DMS114 treated with DMSO at 0.1 percent for 48 hours (cell line): ENCODE results near the gene ANKRD44.

ENCODE experiments used
- DNase-seq: peaks from one replicate; lab custom pipeline; 2025; ENCODE audit not compliant: unreplicated experiment; lab: John Stamatoyannopoulos, UW

The ANKRD44 gene

DNA sequence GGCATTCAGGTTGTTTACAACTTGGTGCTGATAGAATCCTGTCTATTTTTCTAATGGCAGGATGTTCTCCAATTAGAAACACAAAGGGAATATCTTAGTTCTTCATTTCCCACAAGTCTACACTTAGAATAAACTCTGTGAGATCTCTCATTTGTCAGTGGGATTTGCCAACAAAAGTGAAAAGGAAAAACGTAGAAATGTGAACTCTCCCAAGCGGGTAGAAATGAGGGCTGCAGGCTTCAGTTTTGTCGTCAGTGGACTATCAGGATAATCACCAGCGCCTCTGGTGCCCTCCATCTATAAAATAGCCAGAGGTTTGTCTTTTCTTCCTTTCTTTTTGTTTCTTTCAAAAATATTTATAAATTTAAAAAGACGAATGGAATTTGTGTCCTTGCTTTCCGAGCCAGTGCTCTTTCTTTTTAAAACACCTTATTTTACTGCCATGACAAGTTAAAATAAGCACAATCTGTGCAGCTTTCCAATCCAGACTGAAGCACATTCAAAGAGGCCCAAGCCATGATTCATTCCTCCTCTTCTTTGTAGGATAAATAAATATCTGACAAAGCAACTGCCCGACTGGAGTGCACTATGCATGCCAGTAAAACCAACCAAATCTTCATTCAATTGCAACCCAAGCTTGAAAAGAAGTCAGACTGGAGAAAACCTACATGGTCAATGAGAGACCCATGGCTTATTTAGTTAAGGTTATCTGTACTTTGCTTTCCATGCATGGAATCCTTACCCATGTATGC lies 185.8 kb downstream of the ANKRD44 start:
- no peak for DNase-seq

DNA sequence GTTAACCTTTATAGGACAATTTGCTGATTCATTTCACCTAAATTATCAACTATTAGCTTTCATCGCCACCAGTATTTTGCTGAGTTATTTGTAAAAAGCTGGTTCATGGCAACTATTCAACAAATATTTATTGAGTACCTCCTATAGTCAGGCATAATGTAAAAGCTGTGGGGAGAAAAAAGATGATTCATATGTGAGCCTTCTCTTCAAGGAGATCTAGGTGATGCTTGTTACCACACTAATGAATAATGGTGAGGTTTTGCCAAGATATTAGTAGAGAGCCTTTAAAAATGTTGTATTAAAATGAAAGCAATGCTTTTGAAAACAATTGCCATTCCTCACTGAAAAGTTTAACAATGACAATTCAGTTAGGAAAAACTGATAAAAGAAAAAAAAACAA lies 187.8 kb downstream of the ANKRD44 start:
- DNase-seq = no peak

DNA sequence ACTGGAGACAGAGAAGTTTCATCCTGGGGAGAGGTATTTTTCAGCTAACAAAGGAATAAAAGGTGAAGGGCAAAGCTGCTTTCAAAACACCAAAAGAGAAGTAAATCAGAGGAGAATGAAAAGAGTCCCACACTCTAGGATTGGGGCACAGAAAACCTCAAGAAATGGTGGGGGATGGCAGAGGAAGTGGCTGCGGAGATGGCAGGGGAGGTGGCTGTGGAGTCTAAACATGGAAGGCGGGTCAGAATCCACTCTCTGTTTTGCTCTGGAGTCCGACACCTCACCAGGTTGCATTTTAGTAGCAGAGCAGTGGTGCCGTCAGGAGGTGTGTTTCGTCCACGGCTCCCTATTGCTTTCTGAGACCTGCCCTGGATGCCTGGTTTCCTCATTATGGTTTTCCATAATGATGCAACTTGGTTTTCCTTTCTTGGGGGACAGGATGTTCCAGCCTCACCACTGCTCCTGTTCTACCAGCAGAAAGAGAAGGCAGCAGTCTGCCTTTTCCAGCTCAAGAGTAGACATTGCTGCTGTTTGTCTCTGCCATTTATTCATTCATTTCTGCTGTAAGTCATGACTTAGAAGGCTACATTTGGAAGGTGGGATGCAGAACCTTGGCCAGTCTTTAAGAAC lies 188.7 kb downstream of the ANKRD44 start:
- DNase-seq = no peak

DNA sequence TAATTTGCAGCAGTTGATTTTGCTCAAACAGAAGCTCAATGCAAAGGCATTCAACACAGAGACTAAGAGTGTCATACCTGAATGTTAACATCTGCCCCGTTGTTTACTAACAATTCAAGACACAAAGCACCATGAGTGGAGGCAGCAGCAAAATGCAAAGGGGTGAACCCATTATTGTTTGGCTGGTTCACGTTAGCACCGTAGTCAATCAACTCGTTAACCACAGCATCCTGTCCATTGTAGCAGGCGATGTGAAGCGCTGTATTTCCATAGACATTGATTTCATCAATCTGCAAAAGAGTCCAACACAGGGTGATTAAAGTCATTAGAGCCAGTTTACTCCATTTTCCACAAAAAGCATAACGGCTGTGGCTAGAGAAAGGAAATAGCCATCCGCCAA lies 189.3 kb downstream of the ANKRD44 start:
- DNase-seq = no peak

DNA sequence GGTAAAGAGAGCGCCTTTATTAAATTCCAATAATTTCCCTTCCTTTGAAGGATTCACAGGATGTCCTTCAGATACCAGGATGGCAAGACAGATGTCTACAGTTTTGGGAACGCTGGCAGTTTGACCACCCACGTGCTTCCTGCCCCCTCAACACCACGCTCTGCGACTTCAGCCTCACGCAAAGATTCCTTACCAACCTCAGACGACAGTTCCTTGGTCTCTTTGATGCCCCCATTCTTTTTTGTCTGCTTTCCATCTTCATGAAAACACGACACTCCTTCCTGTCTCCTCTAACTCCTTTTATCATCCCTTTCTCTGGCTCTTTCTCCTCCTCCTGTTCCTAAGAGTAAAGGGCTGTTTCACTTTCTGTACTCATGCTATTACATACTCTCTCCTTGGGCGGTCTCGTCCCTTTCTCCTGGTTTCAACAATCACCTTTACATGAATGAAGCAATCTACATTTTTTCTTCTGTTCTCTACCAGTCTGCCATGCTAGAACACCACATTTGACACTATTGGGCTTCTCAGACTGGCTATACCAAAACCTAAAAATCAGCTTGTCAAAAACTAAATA lies 194.2 kb downstream of the ANKRD44 start:
- no peak for DNase-seq

DNA sequence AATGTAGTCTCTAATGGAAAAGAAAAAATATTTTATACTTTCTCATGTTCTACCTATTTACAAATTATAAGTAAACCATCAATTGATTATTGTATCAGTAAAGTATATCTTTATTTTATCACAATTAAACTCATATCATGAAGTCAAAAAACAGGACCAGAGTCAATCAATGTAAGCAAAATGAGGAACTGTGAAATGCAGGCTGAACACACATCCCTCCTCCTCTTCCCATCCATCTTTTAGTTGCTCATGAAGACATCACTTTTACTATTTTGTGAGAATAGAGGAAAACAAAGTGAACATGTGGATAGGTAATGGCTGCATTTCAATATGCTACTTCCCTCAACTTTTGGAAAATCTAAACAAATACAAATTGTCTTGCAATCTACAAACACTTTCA lies 195.3 kb downstream of the ANKRD44 start:
- DNase-seq = no peak

DNA sequence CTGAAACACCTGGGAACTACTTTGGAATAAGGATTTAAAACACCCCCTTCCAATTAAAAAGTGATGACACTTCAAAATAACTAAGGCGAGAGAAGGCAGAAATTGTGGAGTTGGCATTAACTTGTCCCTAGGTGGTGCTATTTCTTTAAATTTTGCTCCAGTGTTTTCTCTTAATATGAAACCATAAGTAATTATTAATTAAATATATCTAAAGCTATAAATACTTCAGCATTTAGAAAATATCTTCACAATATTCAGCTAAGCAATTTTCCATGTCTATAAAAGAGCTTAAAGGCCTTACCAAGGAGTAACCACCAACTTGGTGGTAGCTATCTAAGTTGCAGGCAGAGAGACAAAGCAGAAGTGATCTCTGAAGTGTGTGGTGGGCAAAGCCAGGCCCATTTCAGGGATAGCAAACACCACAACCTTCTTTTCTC lies 197.3 kb downstream of the ANKRD44 start:
- DNase-seq = peak; percentile 49

DNA sequence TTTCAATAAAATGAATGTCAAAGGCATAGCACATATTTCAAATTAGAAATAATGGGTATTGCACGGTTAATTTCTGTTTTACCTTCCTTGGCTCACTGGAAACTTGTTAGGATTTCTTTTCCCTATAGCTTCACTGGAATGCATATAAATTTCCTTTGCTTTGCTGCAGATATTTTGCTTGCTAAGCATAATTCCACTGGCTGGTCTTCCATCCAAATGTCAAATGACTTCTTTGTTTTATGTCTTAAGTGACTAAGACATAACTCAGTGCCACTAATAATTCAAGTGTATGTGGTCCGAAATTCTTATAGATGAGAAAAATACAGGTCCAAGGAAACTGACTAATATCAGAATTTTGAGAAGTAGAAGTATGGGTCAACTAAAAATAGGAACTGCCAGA lies 201.3 kb downstream of the ANKRD44 start:
- DNase-seq = no peak

DNA sequence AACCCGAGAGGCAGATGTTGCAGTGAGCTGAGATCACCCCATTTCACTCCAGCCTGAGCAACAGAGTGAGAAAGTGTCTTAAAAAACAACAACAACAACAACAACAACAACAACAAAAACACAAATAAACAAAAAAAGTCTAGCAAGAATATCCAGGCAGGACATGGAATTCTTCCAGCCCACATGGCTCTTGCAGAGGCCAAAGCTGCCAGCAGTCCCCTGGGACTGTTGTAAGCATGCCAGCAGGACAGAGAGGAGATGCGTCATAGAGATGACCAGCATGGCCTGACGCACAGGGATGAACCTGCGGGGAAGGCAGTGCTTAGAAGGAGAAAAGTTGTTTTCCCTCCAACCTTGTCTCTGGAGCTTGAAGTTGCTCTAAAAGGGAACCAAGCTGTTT lies 201.8 kb downstream of the ANKRD44 start:
- DNase-seq = no peak

DNA sequence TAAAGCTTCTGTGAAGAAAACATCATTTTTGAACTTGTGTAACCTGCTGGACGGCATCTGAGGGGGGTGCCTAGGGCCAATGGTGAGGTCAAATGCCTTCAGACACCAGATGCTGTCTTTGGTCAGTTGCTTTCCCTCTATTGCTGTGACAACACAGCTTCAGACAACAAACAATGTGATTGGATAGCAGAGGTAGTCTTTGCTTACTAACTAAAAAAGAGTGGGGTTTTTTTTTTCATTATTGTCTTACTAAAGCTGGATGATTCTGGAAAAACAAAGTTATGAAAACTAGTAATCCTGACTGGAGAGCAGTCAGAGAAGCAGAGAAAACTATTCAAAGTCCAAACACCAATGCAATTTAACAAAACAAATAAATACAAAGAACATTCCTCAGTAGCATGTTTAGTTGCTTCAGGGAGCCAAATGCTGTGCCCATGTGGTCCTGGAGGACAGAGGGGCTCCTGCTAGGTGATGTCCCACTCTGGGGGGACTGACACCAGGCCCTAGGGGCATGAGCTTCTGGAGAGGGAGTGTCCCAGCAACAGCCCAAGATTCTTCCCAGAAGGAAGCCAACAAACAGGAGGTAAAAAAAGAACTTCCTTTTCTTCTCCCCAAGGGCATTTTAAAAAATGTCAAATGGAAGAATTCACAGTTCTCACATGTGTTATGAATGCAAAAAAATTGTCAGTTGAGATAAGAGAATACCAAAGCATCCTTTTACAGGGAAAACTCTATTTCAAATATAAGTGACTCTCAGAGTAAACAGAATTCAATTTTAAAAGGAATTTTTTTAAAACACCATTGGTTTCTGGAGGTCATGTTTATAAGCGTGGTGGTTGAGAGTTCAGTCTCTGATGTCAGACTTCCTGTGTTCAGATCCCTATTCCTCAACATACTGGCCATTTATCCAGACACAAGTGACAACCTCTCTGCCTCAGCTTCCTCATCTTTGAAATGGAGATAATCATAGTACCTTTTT lies 203.0 kb downstream of the ANKRD44 start:
- DNase-seq = no peak

DNA sequence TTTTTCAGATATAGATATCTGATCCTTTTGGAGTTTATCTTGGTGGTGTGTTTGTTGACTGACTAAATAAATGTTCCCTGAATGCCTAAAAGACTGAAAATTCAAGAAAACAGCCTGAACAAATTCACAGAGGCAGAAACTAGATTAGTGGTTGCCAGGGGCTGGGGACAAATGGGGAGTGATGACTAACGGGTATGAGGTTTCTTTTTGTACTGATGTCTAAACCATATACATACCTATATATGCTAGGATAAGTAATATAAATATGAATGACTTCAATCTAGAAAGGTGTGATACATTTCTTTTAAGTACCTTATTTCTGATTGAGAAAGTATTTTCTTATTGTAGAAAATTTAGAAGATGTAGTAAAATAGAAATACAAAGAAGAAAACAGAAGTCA lies 207.2 kb downstream of the ANKRD44 start:
- no peak for DNase-seq

DNA sequence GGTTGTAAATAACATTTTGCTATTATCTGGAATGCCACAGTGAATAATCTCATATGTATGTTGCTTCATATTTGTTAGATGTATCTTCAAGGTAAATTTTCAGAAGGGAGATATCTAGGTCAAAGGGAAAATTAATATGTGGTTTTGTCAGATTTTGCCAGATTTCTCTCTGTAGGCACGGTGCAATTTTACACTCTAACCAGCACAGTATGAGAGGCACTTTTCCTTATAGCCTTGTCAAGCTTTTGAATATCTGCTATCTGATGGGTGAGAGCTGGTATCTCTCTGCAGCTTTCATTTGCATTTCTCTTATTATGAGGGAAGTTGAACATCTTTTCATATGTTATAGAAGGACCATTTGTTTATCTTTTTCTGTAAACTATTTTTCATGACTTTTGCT lies 208.3 kb downstream of the ANKRD44 start:
- no peak for DNase-seq

DNA sequence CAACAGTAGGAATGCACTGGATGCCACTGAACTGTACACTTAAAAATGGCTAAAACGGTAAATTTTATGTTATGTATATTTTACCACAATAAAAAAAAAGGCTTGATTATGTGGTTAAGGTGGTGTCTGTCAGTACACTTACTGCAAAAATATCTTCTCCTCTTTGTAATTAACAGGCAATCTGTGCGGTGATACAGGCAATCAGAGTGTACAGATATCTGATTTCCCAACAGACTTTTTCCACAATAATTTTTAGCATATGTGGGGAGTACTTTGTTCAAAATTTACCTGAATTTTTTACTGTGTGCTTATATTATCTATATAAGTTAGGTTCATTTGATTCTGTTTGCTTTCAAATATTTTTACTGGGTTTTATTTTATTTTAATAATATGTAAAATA lies 209.1 kb downstream of the ANKRD44 start:
- no peak for DNase-seq

DNA sequence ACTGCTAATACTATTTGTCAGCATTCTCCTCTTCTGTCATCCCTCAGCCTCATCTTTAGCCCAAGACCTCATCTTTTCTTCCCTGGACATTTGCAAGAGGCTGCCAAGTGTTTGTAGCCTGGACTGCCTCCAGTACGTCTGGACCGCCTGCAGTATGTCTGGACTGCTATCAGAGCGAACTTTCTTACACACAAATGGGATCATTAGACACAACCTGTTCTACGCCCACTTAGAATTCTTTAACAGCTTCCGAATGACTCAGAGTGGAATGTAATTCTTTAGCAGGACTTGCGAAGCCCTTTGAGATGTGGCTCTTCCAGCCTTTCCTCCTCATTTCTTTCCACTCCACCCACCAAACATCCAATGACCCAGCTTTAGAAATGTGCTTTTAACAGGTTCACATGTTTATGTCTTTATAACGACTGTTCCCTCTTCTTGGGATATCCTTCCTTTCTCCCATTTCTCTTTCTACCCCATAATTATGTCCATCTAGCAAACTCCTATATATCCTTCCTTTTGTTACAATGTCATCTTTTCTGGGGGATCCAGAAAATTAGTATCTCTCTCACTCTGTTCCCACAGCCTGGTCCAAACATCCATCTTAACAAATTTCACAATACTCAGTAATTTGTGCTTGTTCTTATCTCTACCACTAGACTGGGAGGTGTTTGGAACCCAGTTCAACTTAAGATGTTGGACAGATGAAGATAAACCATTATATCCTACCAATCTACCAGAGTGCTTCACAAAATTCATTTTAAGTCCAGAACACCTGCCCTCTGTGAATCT lies 212.8 kb downstream of the ANKRD44 start:
- no peak for DNase-seq

DNA sequence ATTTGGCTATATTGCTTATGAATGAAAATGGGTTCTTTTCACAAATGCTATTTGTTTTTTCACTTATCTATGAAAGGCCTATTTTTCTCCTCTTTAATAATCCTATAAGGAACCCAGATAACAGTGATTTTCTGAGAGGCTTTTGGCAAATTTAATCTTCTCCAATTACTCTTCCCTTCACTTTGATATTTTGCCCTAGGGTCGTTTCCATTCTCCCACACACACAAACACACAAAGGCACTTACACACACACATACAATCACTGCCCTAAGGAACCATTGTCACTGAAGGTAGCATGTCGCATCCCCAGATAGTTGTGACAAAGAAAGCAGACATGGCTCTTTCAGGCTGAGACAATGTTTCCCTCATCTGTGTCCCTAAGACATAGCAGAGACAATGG lies 213.9 kb downstream of the ANKRD44 start:
- DNase-seq = no peak

DNA sequence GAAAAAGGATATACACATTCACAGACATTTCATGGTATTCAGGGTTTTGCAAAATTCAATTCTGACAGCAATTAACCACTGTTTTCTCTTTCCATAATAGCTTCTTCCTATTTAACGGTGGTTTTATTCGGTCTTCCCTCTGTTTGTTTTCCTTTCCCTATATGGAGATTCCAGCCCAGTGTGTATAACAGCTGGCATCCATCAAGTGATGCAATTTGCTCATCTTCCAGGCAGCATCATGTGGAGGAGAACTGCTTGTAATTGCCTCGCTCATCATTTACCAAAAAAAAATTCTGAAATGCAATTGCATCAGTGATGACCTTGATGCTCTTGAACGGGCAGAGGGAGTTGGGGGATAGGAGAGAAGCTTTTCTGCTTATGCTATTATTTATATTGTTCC lies 218.1 kb downstream of the ANKRD44 start:
- DNase-seq = no peak

DNA sequence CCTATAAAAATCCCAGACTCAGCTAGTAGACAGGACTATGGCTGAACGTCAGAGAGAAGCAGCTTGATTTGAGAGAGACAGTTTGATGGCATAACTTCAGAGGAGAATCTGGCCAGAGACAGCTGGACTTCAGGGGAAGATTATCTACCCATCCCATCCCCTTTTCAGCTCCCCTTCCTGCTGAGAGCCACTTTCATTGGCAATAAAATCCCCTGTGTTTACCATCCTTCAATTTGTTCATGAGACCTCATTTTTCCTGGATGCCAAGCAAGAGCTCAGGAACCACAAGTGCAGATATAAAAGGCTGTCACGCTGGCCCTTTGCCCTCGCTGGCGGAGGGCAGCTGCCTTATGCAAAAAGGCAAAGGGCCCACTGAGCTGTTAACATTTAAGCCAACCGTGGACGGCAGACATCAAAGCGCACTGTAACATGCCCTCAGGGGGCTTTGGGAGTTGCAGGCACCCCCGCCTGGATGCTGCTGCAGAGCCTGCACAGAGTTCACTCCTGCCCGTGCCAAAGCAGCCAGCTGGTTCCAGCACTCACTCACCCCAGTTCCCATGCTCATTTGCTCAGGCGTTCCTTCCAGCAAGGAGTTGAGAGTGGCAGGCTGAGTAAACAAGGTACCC lies 219.7 kb downstream of the ANKRD44 start:
- no peak for DNase-seq

DNA sequence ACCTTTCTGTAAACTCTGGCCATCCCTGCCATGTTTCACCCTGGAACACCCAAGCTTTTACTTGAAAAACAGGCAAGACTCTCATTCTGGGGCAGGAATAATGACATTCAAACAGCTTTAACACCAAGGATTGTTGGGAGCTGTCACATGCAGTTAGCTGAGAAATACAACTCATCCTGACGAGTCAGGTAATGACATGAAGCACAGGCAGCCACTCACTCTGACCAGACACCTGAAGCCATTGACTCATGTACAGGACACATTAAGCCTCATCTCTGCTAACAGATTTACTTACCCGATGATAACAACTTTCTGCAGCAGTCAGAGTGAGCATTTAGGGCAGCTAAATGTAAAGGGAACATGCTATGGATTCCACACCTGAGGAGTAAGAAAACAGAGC lies 220.9 kb downstream of the ANKRD44 start:
- no peak for DNase-seq

DNA sequence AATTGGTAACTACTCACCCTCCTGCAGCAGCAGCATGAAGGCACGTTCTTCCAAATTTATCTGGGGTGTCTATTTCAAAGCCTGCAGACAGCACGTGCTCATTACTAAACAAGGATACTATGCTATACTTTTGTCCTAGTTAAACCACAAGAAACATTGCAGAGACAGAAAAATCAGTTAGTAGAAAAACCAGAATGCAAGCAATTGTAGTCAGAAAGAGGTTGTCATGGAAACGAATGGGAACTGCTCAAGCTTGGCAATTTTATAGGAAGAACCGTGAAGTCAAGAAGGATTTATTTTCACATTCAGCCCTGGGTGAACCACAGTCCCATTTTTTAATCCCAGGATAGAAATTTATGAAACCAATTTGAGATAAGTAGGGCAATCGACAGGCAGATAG lies 221.9 kb downstream of the ANKRD44 start:
- DNase-seq = no peak

DNA sequence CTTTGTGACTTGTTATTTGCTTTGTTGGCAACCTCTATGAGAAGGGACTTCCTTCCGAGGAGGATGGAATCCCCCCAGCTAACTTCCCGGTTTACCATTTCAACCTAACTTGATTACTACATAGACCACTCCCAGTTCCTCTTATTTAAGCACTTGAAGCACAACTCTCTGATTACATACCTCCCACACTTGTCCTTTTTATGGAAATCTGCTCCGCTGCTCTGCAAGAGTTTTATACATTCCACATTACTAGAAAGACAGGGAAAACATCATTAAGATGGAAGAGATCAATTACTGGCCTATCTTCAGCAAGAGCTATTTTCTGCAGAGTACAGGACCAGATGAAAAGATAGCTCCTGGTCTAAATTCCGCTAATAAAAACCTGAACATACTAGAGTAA lies 224.1 kb downstream of the ANKRD44 start:
- DNase-seq = no peak
